SKM-1 treated with dmso at 0.1 percent for 144 hours (cell line): Measurements from ENCODE around the gene IFNG.

ENCODE experiments used
- DNase-seq: peaks from one replicate; lab custom pipeline; 2025; ENCODE audit not compliant: unreplicated experiment; lab: John Stamatoyannopoulos, UW

Gene IFNG

GRCh38 chr12:68118096-68118755, 41.3 kb downstream of the IFNG start:
- DNase-seq: no peak

- DNase-seq: no peak
Observed at GRCh38 chr12:68117661-68118060, 41.9 kb downstream of the IFNG start.

GRCh38 chr12:68115281-68115680, 44.3 kb downstream of the IFNG start:
- no peak for DNase-seq

- no peak for DNase-seq
Observed at GRCh38 chr12:68114606-68115005, 44.9 kb downstream of the IFNG start.

GRCh38 chr12:68113644-68114043, 45.9 kb downstream of the IFNG start:
- DNase-seq: no peak

- DNase-seq: no peak
Observed at GRCh38 chr12:68111995-68112394, 47.5 kb downstream of the IFNG start.

- DNase-seq: no peak
Observed at GRCh38 chr12:68109444-68110217, 49.9 kb downstream of the IFNG start.

GRCh38 chr12:68109001-68109400, 50.5 kb downstream of the IFNG start:
- no peak for DNase-seq

GRCh38 chr12:68106660-68107059, 52.9 kb downstream of the IFNG start:
- no peak for DNase-seq

- no peak for DNase-seq
Observed at GRCh38 chr12:68106160-68106559, 53.4 kb downstream of the IFNG start.
